IPS-15b (cell line): ENCODE data around the gene PLEKHA6.

Experiments used
- H3K27me3 ChIP-seq: one replicate; pipeline ENCODE4 v1.6.1; 2013; ENCODE audit warnings: low read length; ENCODE audit not compliant: control insufficient read depth, insufficient read depth
- H3K36me3 ChIP-seq: one replicate; pipeline ENCODE4 v1.6.1; 2013; ENCODE audit warnings: low read length; ENCODE audit not compliant: control insufficient read depth, insufficient read depth
- H3K4me1 ChIP-seq: one replicate; pipeline ENCODE4 v1.6.1; 2013; ENCODE audit warnings: mild to moderate bottlenecking, low read length; ENCODE audit not compliant: control insufficient read depth, insufficient read depth
- H3K4me3 ChIP-seq: one replicate; pipeline ENCODE4 v1.5.1; 2013; ENCODE audit warnings: low read depth, low read length
- H3K9ac ChIP-seq: one replicate; pipeline ENCODE4 v1.6.1; 2013; ENCODE audit warnings: low read depth, mild to moderate bottlenecking, low read length
- H3K9me3 ChIP-seq: one replicate; pipeline ENCODE4 v1.6.1; 2013; ENCODE audit warnings: mild to moderate bottlenecking, low read length; ENCODE audit not compliant: control insufficient read depth, insufficient read depth

Gene PLEKHA6

GRCh38 chr1:204174958-204175357, 184.8 kb downstream of the PLEKHA6 start:
- Histone ChIP-seq H3K9me3 (peaks cover 7% of the 10 kb centered on the region), H3K27me3 (peaks cover 3% of the 10 kb centered on the region), H3K4me1 (no peaks in the 10 kb centered on the region), H3K4me3 (no peak overlapping the region), H3K36me3 (no peaks in the 10 kb centered on the region), H3K9ac (no peak overlapping the region)

DNA sequence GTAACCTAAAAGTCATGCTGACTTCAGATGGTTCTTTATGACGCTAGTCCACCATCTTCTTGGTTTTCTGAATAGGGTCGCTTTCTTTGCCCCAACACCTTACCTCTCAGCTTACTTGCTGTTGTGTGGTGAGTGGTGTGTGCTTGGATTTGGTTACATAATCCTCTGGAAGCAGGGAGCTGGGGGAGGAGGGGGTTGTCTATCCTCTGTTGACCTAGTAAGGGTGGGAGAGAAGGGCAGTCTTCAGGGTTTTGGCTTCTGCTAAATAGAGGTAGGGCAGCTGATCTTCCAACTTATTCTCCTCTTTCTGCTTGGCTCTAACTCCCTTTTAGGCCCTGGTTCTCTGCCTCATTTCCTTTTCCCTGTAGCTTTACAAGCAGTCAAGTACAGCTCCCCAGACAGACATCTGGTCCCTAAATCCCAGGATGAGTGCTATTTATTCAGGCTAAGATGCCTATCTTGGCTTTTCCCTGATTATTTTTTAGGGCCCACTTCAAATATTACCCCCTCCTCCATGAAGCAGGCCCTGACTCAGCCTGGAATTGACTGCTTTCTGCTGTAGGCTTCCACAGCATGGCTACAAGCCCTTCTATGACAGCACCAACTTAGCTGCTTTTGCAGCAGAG, 187.2 kb downstream of the PLEKHA6 start:
- H3K27me3 ChIP-seq = peaks cover 2% of the 10 kb centered on the region
- no peaks in the 10 kb centered on the region for H3K36me3 ChIP-seq
- peaks cover 21% of the 10 kb centered on the region for H3K9me3 ChIP-seq
- no peak overlapping the region for H3K9ac ChIP-seq
- H3K4me3 ChIP-seq = no peak overlapping the region
- H3K4me1 ChIP-seq = no peaks in the 10 kb centered on the region

DNA sequence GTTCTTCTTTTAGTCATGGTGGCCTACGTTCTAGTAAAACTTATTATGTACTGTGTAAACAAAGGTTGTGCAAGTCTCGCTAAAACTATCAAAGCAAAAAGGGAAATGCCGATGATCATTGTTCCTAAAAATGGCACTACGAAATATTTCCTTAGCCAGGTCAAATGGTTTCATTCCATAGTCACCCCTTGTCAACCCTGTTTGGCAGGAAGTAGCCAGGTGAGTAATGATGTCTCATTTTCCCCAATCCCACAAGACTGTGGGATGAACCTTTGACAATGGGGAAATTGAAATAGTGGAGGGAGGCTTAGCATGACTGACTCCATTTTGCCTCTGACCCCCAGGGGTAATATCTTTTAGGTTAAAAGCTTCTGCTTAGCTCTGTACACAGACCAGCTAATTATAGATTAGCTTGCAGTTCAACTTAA, 188.0 kb downstream of the PLEKHA6 start:
- H3K4me1 ChIP-seq = no peaks in the 10 kb centered on the region
- H3K9me3 ChIP-seq = peaks cover 21% of the 10 kb centered on the region
- no peaks in the 10 kb centered on the region for H3K36me3 ChIP-seq
- H3K9ac ChIP-seq = no peak overlapping the region
- no peaks in the 10 kb centered on the region for H3K27me3 ChIP-seq
- no peak overlapping the region for H3K4me3 ChIP-seq

- Histone ChIP-seq H3K4me1 (no peaks in the 10 kb centered on the region), H3K4me3 (no peak overlapping the region), H3K27me3 (no peaks in the 10 kb centered on the region), H3K9ac (no peak overlapping the region), H3K36me3 (no peaks in the 10 kb centered on the region), H3K9me3 (peaks cover 21% of the 10 kb centered on the region)
Observed at GRCh38 chr1:204170494-204171155, 189.1 kb downstream of the PLEKHA6 start.

DNA sequence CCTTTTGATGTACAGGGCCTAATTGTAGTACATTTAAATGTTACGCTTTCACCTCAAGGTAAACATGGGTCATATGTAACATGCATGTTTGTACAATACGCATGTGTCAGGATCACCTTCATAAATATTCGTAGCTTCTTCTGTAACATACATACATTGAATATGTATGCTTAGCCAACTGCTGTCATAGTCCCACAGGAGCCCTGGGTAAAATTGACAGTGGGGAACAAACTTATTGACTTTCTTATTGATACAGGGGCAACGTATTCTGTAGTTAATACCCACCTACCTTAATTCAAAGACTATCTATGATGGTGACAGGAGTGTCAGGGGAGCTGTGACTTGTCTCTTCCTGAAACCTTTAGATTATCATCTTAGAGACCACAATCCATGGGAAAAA, 189.9 kb downstream of the PLEKHA6 start:
- Histone ChIP-seq H3K4me1 (no peaks in the 10 kb centered on the region), H3K9ac (no peak overlapping the region), H3K9me3 (peaks cover 21% of the 10 kb centered on the region), H3K36me3 (no peaks in the 10 kb centered on the region), H3K27me3 (no peaks in the 10 kb centered on the region), H3K4me3 (no peak overlapping the region)
